ENCODE measurements around the gene MTOR.
"Not testable (repeated sequence)": the region's sequence is repeated elsewhere in the genome, so short reads cannot be mapped to it uniquely, and the experiment has no call there.

The MTOR gene

GRCh38 chr1:11174261-11174942, 87.9 kb downstream of the MTOR start:
- no peak overlapping the region for H3K4me3 ChIP-seq (ENCODE audit: low read depth, low read length)
- no peak for DNase-seq (ENCODE audit: low read depth)
- TF ChIP-seq, protein P1, sequence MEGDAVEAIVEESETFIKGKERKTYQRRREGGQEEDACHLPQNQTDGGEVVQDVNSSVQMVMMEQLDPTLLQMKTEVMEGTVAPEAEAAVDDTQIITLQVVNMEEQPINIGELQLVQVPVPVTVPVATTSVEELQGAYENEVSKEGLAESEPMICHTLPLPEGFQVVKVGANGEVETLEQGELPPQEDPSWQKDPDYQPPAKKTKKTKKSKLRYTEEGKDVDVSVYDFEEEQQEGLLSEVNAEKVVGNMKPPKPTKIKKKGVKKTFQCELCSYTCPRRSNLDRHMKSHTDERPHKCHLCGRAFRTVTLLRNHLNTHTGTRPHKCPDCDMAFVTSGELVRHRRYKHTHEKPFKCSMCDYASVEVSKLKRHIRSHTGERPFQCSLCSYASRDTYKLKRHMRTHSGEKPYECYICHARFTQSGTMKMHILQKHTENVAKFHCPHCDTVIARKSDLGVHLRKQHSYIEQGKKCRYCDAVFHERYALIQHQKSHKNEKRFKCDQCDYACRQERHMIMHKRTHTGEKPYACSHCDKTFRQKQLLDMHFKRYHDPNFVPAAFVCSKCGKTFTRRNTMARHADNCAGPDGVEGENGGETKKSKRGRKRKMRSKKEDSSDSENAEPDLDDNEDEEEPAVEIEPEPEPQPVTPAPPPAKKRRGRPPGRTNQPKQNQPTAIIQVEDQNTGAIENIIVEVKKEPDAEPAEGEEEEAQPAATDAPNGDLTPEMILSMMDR (IDR thresholded peaks at IDR 0.05; ENCODE audit: insufficient read depth, low read depth, low read length, missing control alignments): no peak

GRCh38 chr1:11170102-11170501, 92.2 kb downstream of the MTOR start:
- no peak for DNase-seq (ENCODE audit: low read depth)
- TF ChIP-seq, protein P1 (IDR thresholded peaks at IDR 0.05; ENCODE audit: insufficient read depth, low read depth, low read length, missing control alignments): no peak
- no peak overlapping the region for H3K4me3 ChIP-seq (ENCODE audit: low read depth, low read length)

DNA sequence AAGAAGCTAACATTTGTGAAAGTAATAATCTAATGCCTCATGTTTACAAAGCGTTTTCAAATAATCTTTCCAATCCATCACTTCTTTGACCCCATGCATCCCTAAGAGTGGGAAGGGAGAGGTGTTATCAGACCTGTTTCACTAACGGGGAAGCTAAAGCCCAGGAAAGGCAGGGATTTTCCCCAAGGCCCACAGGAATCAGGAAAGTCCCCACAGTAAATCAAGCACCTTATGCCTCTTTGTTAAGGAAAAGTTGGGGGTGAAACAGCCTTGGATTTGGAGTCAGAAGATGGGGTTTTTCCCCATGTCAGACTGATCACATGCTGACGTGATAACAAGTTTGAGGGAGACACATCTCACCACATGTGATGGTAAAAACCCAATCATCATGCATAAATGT, 93.1 kb downstream of the MTOR start:
- TF ChIP-seq, protein P1 (IDR thresholded peaks at IDR 0.05; ENCODE audit: insufficient read depth, low read depth, low read length, missing control alignments): no peak
- DNase-seq (ENCODE audit: low read depth): no peak
- H3K4me3 ChIP-seq (ENCODE audit: low read depth, low read length): no peak overlapping the region

- H3K4me3 ChIP-seq (ENCODE audit: low read depth, low read length): no peak overlapping the region
- no peak for DNase-seq (ENCODE audit: low read depth)
- TF ChIP-seq, protein P1 (IDR thresholded peaks at IDR 0.05; ENCODE audit: insufficient read depth, low read depth, low read length, missing control alignments): no peak
These were observed 93.6 kb downstream of the MTOR start for GRCh38 chr1:11168731-11169130.

- not testable (repeated sequence) for H3K4me3 ChIP-seq (ENCODE audit: low read depth, low read length); DNase-seq (ENCODE audit: low read depth)
These were observed 95.6 kb downstream of the MTOR start for GRCh38 chr1:11166744-11167143.

DNA sequence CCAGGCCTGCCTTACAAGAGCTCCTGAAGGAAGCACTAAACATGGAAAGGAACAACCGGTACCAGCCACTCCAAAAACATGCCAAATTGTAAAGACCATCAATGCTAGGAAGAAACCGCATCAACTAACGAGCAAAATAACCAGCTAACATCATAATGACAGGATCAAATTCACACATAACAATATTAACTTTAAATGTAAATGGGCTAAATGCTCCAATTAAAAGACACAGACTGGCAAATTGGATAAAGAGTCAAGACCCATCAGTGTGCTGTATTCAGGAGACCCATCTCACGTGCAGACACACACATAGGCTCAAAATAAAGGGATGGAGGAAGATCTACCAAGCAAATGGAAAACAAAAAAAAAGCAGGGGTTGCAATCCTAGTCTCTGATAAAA, 99.6 kb downstream of the MTOR start:
- H3K4me3 ChIP-seq (ENCODE audit: low read depth, low read length); DNase-seq (ENCODE audit: low read depth): not testable (repeated sequence)

DNA sequence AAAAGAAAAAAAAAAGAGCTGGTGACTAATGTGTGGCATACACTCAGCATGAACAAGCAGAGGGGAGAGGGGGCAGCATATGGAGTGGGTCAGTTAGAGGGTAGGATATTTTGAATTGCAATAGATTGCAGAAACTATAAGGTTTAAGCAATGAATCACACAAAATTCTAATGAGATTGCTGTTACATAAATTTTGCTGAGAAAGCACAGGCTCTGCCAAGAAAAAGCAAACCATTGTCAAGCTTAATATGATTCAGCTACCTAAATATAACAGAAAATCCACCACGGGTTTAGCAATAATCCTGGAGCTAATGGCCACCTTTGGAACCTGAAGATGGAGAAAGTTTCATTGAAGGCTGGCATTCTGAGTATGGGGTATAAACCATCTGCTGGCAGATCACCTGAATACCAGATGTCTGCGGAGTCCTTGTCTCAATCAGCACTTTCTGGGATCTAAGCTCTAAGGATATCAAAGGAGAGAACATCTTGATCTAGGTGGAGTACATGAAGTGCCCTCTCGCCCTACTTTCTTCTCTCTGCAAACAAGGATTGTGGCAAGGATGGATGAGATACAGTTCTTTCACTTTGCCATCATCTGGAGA, 103.5 kb downstream of the MTOR start:
- DNase-seq (ENCODE audit: low read depth): no peak
- TF ChIP-seq, protein P1 (IDR thresholded peaks at IDR 0.05; ENCODE audit: insufficient read depth, low read depth, low read length, missing control alignments): no peak
- H3K4me3 ChIP-seq (ENCODE audit: low read depth, low read length): no peak overlapping the region

GRCh38 chr1:11158291-11158690, 104.1 kb downstream of the MTOR start:
- DNase-seq (ENCODE audit: low read depth): no peak
- TF ChIP-seq, protein P1 (IDR thresholded peaks at IDR 0.05; ENCODE audit: insufficient read depth, low read depth, low read length, missing control alignments): no peak

More at GRCh38 chr1:11158291-11158690, 104.1 kb downstream of the MTOR start:
- H3K4me3 ChIP-seq (ENCODE audit: low read depth, low read length): no peak overlapping the region
